Activated CD8-positive, alpha-beta T cell treated with anti-CD3 and anti-CD28 coated beads, Interleukin-2, amount 10 ng/mL, durations not matched to agents 7 days and 5 days (primary cell): ENCODE results near the gene PRR4. TPM values are rescaled to one million over a fixed set of nuclear protein-coding genes. Genes with fewer than 3 reads are reported as not detected.

ENCODE experiments used
- ATAC-seq: fragments of 150-1000 bp; cut with Tn5 transposase; one replicate; pipeline ENCODE4 v1.10.0; 2021; ENCODE audit warnings: moderate library complexity
- CTCF ChIA-PET: fragments of 350-600 bp; sonication (Branson Sonifier 250); formaldehyde crosslinking; loops from one replicate; lab custom pipeline; 2021; ENCODE audit warnings: antibody characterized with exemption; lab: Charles Lee
- POLR2A ChIA-PET: fragments of 350-600 bp; sonication (Branson Sonifier 250); formaldehyde crosslinking; loops from one replicate; lab custom pipeline; 2021; ENCODE audit warnings: antibody characterized with exemption; lab: Charles Lee
- DNase-seq: peaks from one replicate; pipeline ENCODE4 v3.0.0-alpha.2; 2020
- H3K27ac Mint-ChIP-seq: one replicate; pipeline ENCODE4 v1.8.0; 2021; ENCODE audit warnings: mild to moderate bottlenecking, mixed read lengths
- H3K27me3 Mint-ChIP-seq: one replicate; pipeline ENCODE4 v1.8.0; 2021; ENCODE audit warnings: low read depth, mixed read lengths
- H3K36me3 Mint-ChIP-seq: one replicate; pipeline ENCODE4 v1.8.0; 2021; ENCODE audit warnings: low read depth, mixed read lengths
- H3K4me1 Mint-ChIP-seq: one replicate; pipeline ENCODE4 v1.8.0; 2021; ENCODE audit warnings: low read depth, mixed read lengths
- H3K4me3 Mint-ChIP-seq: one replicate; pipeline ENCODE4 v1.8.0; 2021; ENCODE audit warnings: mild to moderate bottlenecking, mixed read lengths
- H3K9me3 Mint-ChIP-seq: one replicate; pipeline ENCODE4 v1.8.0; 2022; ENCODE audit warnings: mixed read lengths; ENCODE audit not compliant: insufficient read depth
- total RNA-seq, 2 experiments: library from RNA; stranded (reverse); gene quantifications; one replicate each; pipeline ENCODE4 v1.2.3, GENCODE V29; 2021

PRR4 gene
- total RNA-seq = 1 to 10 TPM; 1.3 to 2.9 TPM

GRCh38 chr12:10849425-10849878 lies at the start of gene PRR4:
TSS of gene PRR4 (minus strand) at chr12:10849475. CDS start at chr12:10849437, 38 bp downstream.
- peak; percentile 84 for DNase-seq
- Mint-ChIP-seq H3K27ac (peak within 1 kb of the TSS; percentile 80), H3K4me3 (peak within 1 kb of the TSS; percentile 2), H3K4me1 (peaks cover 44% of the 10 kb centered on the region), H3K27me3 (no peaks in the 10 kb centered on the region), H3K9me3 (no peaks in the 10 kb centered on the region), H3K36me3 (peaks cover 51% of the 10 kb centered on the region)
- CTCF ChIA-PET = interaction anchor here (0.8 to 1.0 kb wide), 4 partner anchors 23 to 110 kb away, joined by 3 read pairs; partner anchors contain the start of gene TAS2R10
- POLR2A ChIA-PET = interaction anchor here (1.5 kb wide), 1 partner anchor 322 kb away, joined by 5 read pairs; no protein-coding TSS in a partner anchor
- ATAC-seq = peak; percentile 89

GRCh38 chr12:10896854-10897253 lies 47.6 kb upstream of the PRR4 start:
- ChIA-PET POLR2A (no interaction called here), CTCF (no interaction called here)
- Mint-ChIP-seq H3K27me3 (no peaks in the 10 kb centered on the region), H3K4me3 (no peak overlapping the region), H3K4me1 (no peaks in the 10 kb centered on the region), H3K27ac (no peak overlapping the region), H3K36me3 (peaks cover 3% of the 10 kb centered on the region), H3K9me3 (no peaks in the 10 kb centered on the region)
- DNase-seq (no peak), ATAC-seq (no peak)

- H3K27me3 Mint-ChIP-seq = no peaks in the 10 kb centered on the region
- H3K36me3 Mint-ChIP-seq = peaks cover 5% of the 10 kb centered on the region
Measured at GRCh38 chr12:10891937-10892336, 42.7 kb upstream of the PRR4 start.

GRCh38 chr12:10889226-10889625 lies 40.0 kb upstream of the PRR4 start:
- Mint-ChIP-seq H3K4me3 (no peak overlapping the region), H3K27ac (no peak overlapping the region), H3K27me3 (no peaks in the 10 kb centered on the region), H3K9me3 (no peaks in the 10 kb centered on the region), H3K36me3 (peaks cover 5% of the 10 kb centered on the region), H3K4me1 (no peaks in the 10 kb centered on the region)
- ATAC-seq (no peak), DNase-seq (no peak)
- ChIA-PET CTCF (no interaction called here), POLR2A (interaction anchor here (0.7 kb wide), 1 partner anchor 207 kb away, joined by 3 read pairs; no protein-coding TSS in a partner anchor)

More at GRCh38 chr12:10891937-10892336, 42.7 kb upstream of the PRR4 start:
- Mint-ChIP-seq H3K9me3 (no peaks in the 10 kb centered on the region), H3K4me3 (no peak overlapping the region), H3K4me1 (no peaks in the 10 kb centered on the region), H3K27ac (no peak overlapping the region)
- ChIA-PET CTCF (no interaction called here), POLR2A (no interaction called here)
- ATAC-seq (no peak), DNase-seq (no peak)

- no peaks in the 10 kb centered on the region for H3K27me3 Mint-ChIP-seq
- no peaks in the 10 kb centered on the region for H3K9me3 Mint-ChIP-seq
- DNase-seq = no peak
- ChIA-PET CTCF (no interaction called here), POLR2A (no interaction called here)
- no peaks in the 10 kb centered on the region for H3K4me1 Mint-ChIP-seq
- peaks cover 3% of the 10 kb centered on the region for H3K36me3 Mint-ChIP-seq
- no peak within 1 kb of the TSS for H3K27ac Mint-ChIP-seq
- H3K4me3 Mint-ChIP-seq = no peak within 1 kb of the TSS
- ATAC-seq = no peak
Measured at GRCh38 chr12:10884086-10884725, 34.9 kb upstream of the PRR4 start, which contains the start of gene PRH1. TSS of gene PRH1 (minus strand) at chr12:10884255. CDS start at chr12:10884217, 38 bp downstream.

- peaks cover 13% of the 10 kb centered on the region for H3K36me3 Mint-ChIP-seq
- ATAC-seq (no peak), DNase-seq (no peak)
- ChIA-PET POLR2A (interaction anchor here (0.7 kb wide), 1 partner anchor 102 kb away, joined by 3 read pairs; no protein-coding TSS in a partner anchor), CTCF (interaction anchor here (0.5 kb wide), 1 partner anchor 8 kb away, joined by 3 read pairs; no protein-coding TSS in a partner anchor)
- H3K4me1 Mint-ChIP-seq = no peaks in the 10 kb centered on the region
- H3K27ac Mint-ChIP-seq = no peak overlapping the region
- no peaks in the 10 kb centered on the region for H3K27me3 Mint-ChIP-seq
- no peak overlapping the region for H3K4me3 Mint-ChIP-seq
- peaks cover 6% of the 10 kb centered on the region for H3K9me3 Mint-ChIP-seq
Measured at GRCh38 chr12:10873378-10873777, 24.1 kb upstream of the PRR4 start.

- Mint-ChIP-seq H3K9me3 (peaks cover 8% of the 10 kb centered on the region), H3K27ac (no peak overlapping the region), H3K36me3 (peaks cover 3% of the 10 kb centered on the region), H3K4me3 (no peak overlapping the region), H3K4me1 (no peaks in the 10 kb centered on the region), H3K27me3 (no peaks in the 10 kb centered on the region)
- ChIA-PET CTCF (no interaction called here), POLR2A (no interaction called here)
- ATAC-seq = no peak
- DNase-seq = no peak
Measured at GRCh38 chr12:10867381-10867780, 18.1 kb upstream of the PRR4 start.

GRCh38 chr12:10863512-10864218 lies 14.4 kb upstream of the PRR4 start:
- H3K4me3 Mint-ChIP-seq = no peak overlapping the region
- H3K36me3 Mint-ChIP-seq = peaks cover 21% of the 10 kb centered on the region
- DNase-seq = no peak
- CTCF ChIA-PET = no interaction called here
- no peak overlapping the region for H3K27ac Mint-ChIP-seq
- no peak for ATAC-seq
- no peaks in the 10 kb centered on the region for H3K4me1 Mint-ChIP-seq
- H3K27me3 Mint-ChIP-seq = no peaks in the 10 kb centered on the region
- POLR2A ChIA-PET = no interaction called here
- H3K9me3 Mint-ChIP-seq = peaks cover 22% of the 10 kb centered on the region

GRCh38 chr12:10861366-10861765 lies 12.1 kb upstream of the PRR4 start:
- peaks cover 41% of the 10 kb centered on the region for H3K36me3 Mint-ChIP-seq
- no peaks in the 10 kb centered on the region for H3K4me1 Mint-ChIP-seq
- no peak for DNase-seq
- ChIA-PET CTCF (no interaction called here), POLR2A (no interaction called here)
- H3K9me3 Mint-ChIP-seq = peaks cover 34% of the 10 kb centered on the region
- H3K27ac Mint-ChIP-seq = no peak overlapping the region
- no peak for ATAC-seq
- H3K27me3 Mint-ChIP-seq = no peaks in the 10 kb centered on the region
- H3K4me3 Mint-ChIP-seq = no peak overlapping the region

GRCh38 chr12:10855807-10856206 lies 6.5 kb upstream of the PRR4 start:
- Mint-ChIP-seq H3K36me3 (peaks cover 65% of the 10 kb centered on the region), H3K4me3 (no peak overlapping the region), H3K27me3 (no peaks in the 10 kb centered on the region), H3K27ac (no peak overlapping the region), H3K4me1 (peaks cover 18% of the 10 kb centered on the region), H3K9me3 (peaks cover 31% of the 10 kb centered on the region)
- CTCF ChIA-PET = no interaction called here
- DNase-seq (no peak), ATAC-seq (no peak)
- POLR2A ChIA-PET = no interaction called here

- Mint-ChIP-seq H3K4me1 (peaks cover 38% of the 10 kb centered on the region), H3K9me3 (peaks cover 20% of the 10 kb centered on the region), H3K27ac (no peak overlapping the region), H3K4me3 (no peak overlapping the region), H3K36me3 (peaks cover 59% of the 10 kb centered on the region), H3K27me3 (no peaks in the 10 kb centered on the region)
- ChIA-PET CTCF (no interaction called here), POLR2A (no interaction called here)
- no peak for ATAC-seq
- DNase-seq = no peak
Measured at GRCh38 chr12:10853776-10854175, 4.5 kb upstream of the PRR4 start.
